ENCODE measurements around the gene SLC25A44. TPM values are rescaled to one million over a fixed set of nuclear protein-coding genes. Genes with fewer than 3 reads are reported as not detected.

SLC25A44 gene
- polyA plus RNA-seq (2011; rRNA removed) (30.7 and 38.8 TPM in 2 replicates), polyA plus RNA-seq (2017; fragmentation: RNase III; extraction: RNeasy Plus Mini Kit Qiagen cat#74134 plus additional on column Dnase treatment) (22.7 to 25.1 TPM (median 23.1 TPM) in 3 replicates), polyA minus RNA-seq (2011; rRNA and poly(A)+ RNA removed) (34.0 and 47.4 TPM in 2 replicates)
- 19.9 and 24.4 TPM in 2 replicates for polyA plus RNA-seq (2012; cell fraction: cytosol; rRNA removed)
- 11.8 and 17.0 TPM in 2 replicates for polyA plus RNA-seq (2012; cell fraction: nucleus; rRNA removed)

DNA sequence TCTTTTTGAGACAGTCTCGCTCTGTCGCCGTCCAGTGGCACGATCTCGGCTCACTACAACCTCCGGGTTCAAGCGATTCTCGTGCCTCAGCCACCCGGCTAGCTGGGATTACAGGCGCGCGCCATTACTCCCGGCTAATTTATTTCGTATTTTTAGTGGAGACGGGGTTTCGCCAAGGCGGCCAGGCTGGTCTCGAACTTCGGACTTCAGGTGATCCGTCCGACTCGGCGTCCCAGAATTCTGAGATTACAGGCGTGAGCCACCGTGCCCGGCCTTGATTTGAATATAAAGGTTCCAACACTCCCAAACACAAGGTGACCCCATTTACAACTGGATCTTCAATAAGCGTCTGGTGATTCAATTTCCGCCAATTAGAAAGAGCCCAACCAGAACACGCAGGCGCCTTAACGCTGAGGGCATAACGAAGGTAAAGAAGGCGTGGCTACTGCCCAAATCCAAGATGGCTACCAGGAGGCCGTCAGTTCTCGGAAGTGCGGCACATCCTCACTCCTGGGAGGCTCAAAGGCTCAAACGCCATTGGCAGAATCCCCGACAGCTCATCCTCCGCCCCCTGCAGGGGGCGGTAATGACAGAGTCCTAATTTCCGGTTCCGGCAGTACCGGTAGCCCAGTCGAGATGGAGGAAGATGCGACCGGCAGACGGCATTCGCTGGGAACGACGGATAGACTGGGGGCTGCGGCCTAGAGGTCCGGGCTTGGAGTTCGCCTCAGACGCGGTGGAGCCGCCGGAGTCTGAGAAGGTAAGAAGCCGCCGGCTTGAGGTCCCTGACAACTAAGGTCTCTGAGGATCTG is at the start of gene SLC25A44:
Gene SLC25A44, plus strand, starts transcription at position 617 of the 812 bp plus-strand sequence. CDS start 5,744 bp downstream, outside the sequence.
- WGBS (ENCODE audit: missing lambda C conversion rate) = 3% methylated on average over 51 of the region's 59 CpGs
- peak; percentile 98 for ATAC-seq
- FAIRE-seq = peak; percentile 80
- ChIA-PET CTCF (interaction anchor here (0.5 to 6.1 kb wide), 26 partner anchors 8 to 478 kb away, joined by 3 to 51 read pairs (median 4); partner anchors contain the start of gene PMF1), POLR2A (interaction anchor here (0.6 to 2.2 kb wide), 7 partner anchors 12 to 65 kb away, joined by 3 to 37 read pairs (median 5); partner anchors contain the start of gene PMF1)
- H3K4me1 ChIP-seq = 0 out of 3 replicates have a peak, but pooled peaks cover 9% of the 10 kb centered on the region
- H3K4me3 ChIP-seq = peak within 1 kb of the TSS; percentile 84
- peak within 1 kb of the TSS; percentile 94 for H3K4me2 ChIP-seq
- H3K9me3 ChIP-seq = no peaks in the 10 kb centered on the region
- DNase-seq (ENCODE audit: low read depth in 1 of 2, low spot score in 1 of 2) = peak; percentile 95 to 99
- peak within 1 kb of the TSS; percentile 88 to 89 for H3K27ac ChIP-seq
- TF ChIP-seq NFE2L2 (conservative IDR thresholded peaks at IDR 0.05; ENCODE audit: low read length) (no peak), HEYL (CRISPR knock-in tag; IDR thresholded peaks at IDR 0.05) (no peak), EHMT2 (IDR thresholded peaks at IDR 0.05; ENCODE audit: low read depth) (no peak), JUN (IDR thresholded peaks at IDR 0.05) (peak; percentile 67 to 74; a peak in 3 of 5 replicates), BHLHE40 (IDR thresholded peaks at IDR 0.05; ENCODE audit: low read depth, low read length) (no peak), ZNF302 (CRISPR knock-in tag; IDR thresholded peaks at IDR 0.05) (no peak), FOSB (CRISPR knock-in tag; IDR thresholded peaks at IDR 0.05) (no peak), EP300 (IDR thresholded peaks at IDR 0.05) (no peak), MAZ (IDR thresholded peaks at IDR 0.05; ENCODE audit: borderline replicate concordance, low read depth, low read length) (0 out of 2 replicates have a peak, but pooled peaks have one; percentile 36), SREBF2 (IDR thresholded peaks at IDR 0.05) (no peak; the same call in 1 of the 2 replicates), CHD4 (IDR thresholded peaks at IDR 0.05; ENCODE audit: borderline replicate concordance) (no peak), NPAS2 (CRISPR knock-in tag; IDR thresholded peaks at IDR 0.05; ENCODE audit: borderline replicate concordance) (no peak), ESRRA (IDR thresholded peaks at IDR 0.05; ENCODE audit: borderline replicate concordance, low read length) (0 out of 2 replicates have a peak, but pooled peaks have one; percentile 68), KDM1A (IDR thresholded peaks at IDR 0.05; ENCODE audit: low read depth) (no peak), TFCP2L1 (CRISPR knock-in tag; IDR thresholded peaks at IDR 0.05) (no peak), POLR2AphosphoS2 (conservative IDR thresholded peaks at IDR 0.05; ENCODE audit: low read length) (no peak), MAFK (IDR thresholded peaks at IDR 0.05; ENCODE audit: partially characterized antibody) (no peak), HOXB13 (CRISPR knock-in tag; IDR thresholded peaks at IDR 0.05; ENCODE audit: low read depth) (no peak), PBX3 (IDR thresholded peaks at IDR 0.05) (peak; percentile 29; the same call in 1 of the 2 replicates), MYC (IDR thresholded peaks at IDR 0.05; ENCODE audit: borderline replicate concordance, low read length) (no peak), TP53 (CRISPR knock-in tag; IDR thresholded peaks at IDR 0.05) (no peak), HOXB5 (CRISPR knock-in tag; IDR thresholded peaks at IDR 0.05) (no peak), CTCF (IDR thresholded peaks at IDR 0.05) (no peak), KDM5A (IDR thresholded peaks at IDR 0.05) (peak; percentile 79), RNF2 (IDR thresholded peaks at IDR 0.05; ENCODE audit: borderline replicate concordance, low read depth) (no peak), FOXS1 (CRISPR knock-in tag; IDR thresholded peaks at IDR 0.05) (no peak), FOSL2 (IDR thresholded peaks at IDR 0.05) (no peak), FOSL2 (CRISPR knock-in tag; IDR thresholded peaks at IDR 0.05) (peak; percentile 21; the same call in 1 of the 2 replicates), CBX2 (IDR thresholded peaks at IDR 0.05; ENCODE audit: borderline replicate concordance, low read depth) (no peak), POLR2A (IDR thresholded peaks at IDR 0.05; ENCODE audit: low read length) (peak; percentile 83)
- TF ChIP-seq, protein P1, sequence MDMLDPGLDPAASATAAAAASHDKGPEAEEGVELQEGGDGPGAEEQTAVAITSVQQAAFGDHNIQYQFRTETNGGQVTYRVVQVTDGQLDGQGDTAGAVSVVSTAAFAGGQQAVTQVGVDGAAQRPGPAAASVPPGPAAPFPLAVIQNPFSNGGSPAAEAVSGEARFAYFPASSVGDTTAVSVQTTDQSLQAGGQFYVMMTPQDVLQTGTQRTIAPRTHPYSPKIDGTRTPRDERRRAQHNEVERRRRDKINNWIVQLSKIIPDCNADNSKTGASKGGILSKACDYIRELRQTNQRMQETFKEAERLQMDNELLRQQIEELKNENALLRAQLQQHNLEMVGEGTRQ (IDR thresholded peaks at IDR 0.05) = peak; percentile 52; the same call in 1 of the 2 replicates
- TF ChIP-seq, protein P2, sequence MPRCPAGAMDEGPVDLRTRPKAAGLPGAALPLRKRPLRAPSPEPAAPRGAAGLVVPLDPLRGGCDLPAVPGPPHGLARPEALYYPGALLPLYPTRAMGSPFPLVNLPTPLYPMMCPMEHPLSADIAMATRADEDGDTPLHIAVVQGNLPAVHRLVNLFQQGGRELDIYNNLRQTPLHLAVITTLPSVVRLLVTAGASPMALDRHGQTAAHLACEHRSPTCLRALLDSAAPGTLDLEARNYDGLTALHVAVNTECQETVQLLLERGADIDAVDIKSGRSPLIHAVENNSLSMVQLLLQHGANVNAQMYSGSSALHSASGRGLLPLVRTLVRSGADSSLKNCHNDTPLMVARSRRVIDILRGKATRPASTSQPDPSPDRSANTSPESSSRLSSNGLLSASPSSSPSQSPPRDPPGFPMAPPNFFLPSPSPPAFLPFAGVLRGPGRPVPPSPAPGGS (IDR thresholded peaks at IDR 0.05) = peak; percentile 65; the same call in 1 of the 3 replicates
- TF ChIP-seq, protein P3, sequence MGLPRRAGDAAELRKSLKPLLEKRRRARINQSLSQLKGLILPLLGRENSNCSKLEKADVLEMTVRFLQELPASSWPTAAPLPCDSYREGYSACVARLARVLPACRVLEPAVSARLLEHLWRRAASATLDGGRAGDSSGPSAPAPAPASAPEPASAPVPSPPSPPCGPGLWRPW (IDR thresholded peaks at IDR 0.05) = no peak
- TF ChIP-seq, protein P4, sequence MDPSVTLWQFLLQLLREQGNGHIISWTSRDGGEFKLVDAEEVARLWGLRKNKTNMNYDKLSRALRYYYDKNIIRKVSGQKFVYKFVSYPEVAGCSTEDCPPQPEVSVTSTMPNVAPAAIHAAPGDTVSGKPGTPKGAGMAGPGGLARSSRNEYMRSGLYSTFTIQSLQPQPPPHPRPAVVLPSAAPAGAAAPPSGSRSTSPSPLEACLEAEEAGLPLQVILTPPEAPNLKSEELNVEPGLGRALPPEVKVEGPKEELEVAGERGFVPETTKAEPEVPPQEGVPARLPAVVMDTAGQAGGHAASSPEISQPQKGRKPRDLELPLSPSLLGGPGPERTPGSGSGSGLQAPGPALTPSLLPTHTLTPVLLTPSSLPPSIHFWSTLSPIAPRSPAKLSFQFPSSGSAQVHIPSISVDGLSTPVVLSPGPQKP (IDR thresholded peaks at IDR 0.05; ENCODE audit: low read depth, low read length) = no peak
